ENCODE data around the gene UCP2.

DNA sequence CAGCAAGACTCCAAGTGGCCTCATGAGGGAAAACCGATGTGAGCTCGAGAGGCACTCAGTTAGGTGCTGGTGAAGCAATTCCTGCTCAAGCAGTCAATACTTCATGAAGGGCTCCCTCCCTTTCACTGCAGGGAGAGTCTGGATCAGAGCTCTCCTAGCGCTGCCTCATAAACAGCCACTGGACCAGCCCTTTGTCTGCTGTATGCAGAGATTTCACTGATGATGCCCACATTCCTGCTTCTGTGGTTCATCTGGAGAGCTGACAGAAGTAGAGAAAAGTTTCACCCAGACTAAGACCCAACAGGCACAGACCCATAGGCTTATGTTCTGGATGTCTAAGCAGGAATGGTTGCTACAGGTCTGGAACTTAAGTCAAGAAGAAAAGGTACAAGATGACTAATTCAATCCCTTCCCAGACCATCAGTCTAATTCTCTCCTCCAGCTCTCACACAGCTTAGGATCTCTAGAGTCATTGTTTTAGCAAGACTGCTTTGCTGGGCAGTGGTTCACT, 4.0 kb downstream of the UCP2 start:
- TF ChIP-seq, protein P1, sequence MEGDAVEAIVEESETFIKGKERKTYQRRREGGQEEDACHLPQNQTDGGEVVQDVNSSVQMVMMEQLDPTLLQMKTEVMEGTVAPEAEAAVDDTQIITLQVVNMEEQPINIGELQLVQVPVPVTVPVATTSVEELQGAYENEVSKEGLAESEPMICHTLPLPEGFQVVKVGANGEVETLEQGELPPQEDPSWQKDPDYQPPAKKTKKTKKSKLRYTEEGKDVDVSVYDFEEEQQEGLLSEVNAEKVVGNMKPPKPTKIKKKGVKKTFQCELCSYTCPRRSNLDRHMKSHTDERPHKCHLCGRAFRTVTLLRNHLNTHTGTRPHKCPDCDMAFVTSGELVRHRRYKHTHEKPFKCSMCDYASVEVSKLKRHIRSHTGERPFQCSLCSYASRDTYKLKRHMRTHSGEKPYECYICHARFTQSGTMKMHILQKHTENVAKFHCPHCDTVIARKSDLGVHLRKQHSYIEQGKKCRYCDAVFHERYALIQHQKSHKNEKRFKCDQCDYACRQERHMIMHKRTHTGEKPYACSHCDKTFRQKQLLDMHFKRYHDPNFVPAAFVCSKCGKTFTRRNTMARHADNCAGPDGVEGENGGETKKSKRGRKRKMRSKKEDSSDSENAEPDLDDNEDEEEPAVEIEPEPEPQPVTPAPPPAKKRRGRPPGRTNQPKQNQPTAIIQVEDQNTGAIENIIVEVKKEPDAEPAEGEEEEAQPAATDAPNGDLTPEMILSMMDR (conservative IDR thresholded peaks at IDR 0.05; ENCODE audit: low read length) = no peak
- no peak for TF ChIP-seq EZH2phosphoT487 (IDR thresholded peaks at IDR 0.05; ENCODE audit: borderline replicate concordance, low read depth, low read length)
